ENCODE data around the gene SAMD4A. TPM values are rescaled to one million over a fixed set of nuclear protein-coding genes. Genes with fewer than 3 reads are reported as not detected.

Gene SAMD4A
- total RNA-seq, 1 experiment from 2014 or later: 9.6 TPM

- H2BK12ac ChIP-seq (ENCODE audit: insufficient read length, low read depth, low read length): no peak overlapping the region
- Mint-ChIP-seq H3K4me1 (peaks cover 0 to 8% of the 10 kb centered on the region in 2 experiments; a peak in 1 of 4 replicates), H3K4me3 (no peak overlapping the region), H3K36me3 (ENCODE audit: insufficient read depth in 1 of 3, low read depth in 3 of 3) (no peaks in the 10 kb centered on the region), H3K9me3 (no peaks in the 10 kb centered on the region), H3K27ac (no peak overlapping the region), H3K27me3 (ENCODE audit: low read depth) (no peaks in the 10 kb centered on the region)
- H2BK120ac ChIP-seq (ENCODE audit: low read depth, low read length, poor library complexity, severe bottlenecking): no peak overlapping the region
- no peak overlapping the region for H2BK20ac ChIP-seq (ENCODE audit: low read depth, low read length, poor library complexity, severe bottlenecking)
- no peak for TF ChIP-seq CTCF (conservative IDR thresholded peaks at IDR 0.05)
- no peak overlapping the region for H4K91ac ChIP-seq (ENCODE audit: insufficient read length, low read depth, low read length)
- no peaks in the 10 kb centered on the region for H3K23me2 ChIP-seq (ENCODE audit: insufficient read length, low read depth, low read length, poor library complexity, severe bottlenecking)
- no peaks in the 10 kb centered on the region for H3K4me1 ChIP-seq (ENCODE audit: insufficient read depth, low read length)
- H3K27me3 ChIP-seq (ENCODE audit: insufficient read depth, low read length): no peaks in the 10 kb centered on the region
- H3K14ac ChIP-seq (ENCODE audit: insufficient read depth, low read length): no peak overlapping the region
- H3K56ac ChIP-seq (ENCODE audit: insufficient read length, low read depth, low read length): no peak overlapping the region
- H3K9ac ChIP-seq (ENCODE audit: extremely low read depth, insufficient read length, low read length): no peak overlapping the region
- H2BK15ac ChIP-seq (ENCODE audit: low read depth, low read length): no peak overlapping the region
- H2BK5ac ChIP-seq (ENCODE audit: insufficient read length, low read length): no peak overlapping the region
- WGBS (ENCODE audit: extremely low coverage, insufficient read length, low lambda C conversion rate): no CpG with 5 or more reads among the region's 1 CpG
- no peaks in the 10 kb centered on the region; the same call in 1 of the 2 replicates for H3K79me2 ChIP-seq (ENCODE audit: insufficient read depth, low read length)
- H4K8ac ChIP-seq (replicated peaks; ENCODE audit: insufficient read length, low read depth, low read length): no peak overlapping the region
- no peak overlapping the region for H3K27ac ChIP-seq (ENCODE audit: insufficient read length, low read depth, low read length)
- H2AFZ ChIP-seq (ENCODE audit: low read length): no peak overlapping the region
- no peaks in the 10 kb centered on the region for H4K20me1 ChIP-seq (ENCODE audit: control insufficient read depth, insufficient read depth, insufficient read length)
- DNase-seq: no peak
- H3K4me2 ChIP-seq (ENCODE audit: insufficient read depth, insufficient read length, low read length): no peak overlapping the region
- H3K9me3 ChIP-seq (ENCODE audit: control insufficient read depth, low read depth, low read length): no peaks in the 10 kb centered on the region
- no peak overlapping the region for H3K23ac ChIP-seq (ENCODE audit: insufficient read length, low read depth, low read length)
- H3K4ac ChIP-seq (ENCODE audit: low read depth, low read length): no peak overlapping the region
- no peaks in the 10 kb centered on the region for H3K79me1 ChIP-seq (ENCODE audit: insufficient read depth, low read depth, low read length, poor library complexity, severe bottlenecking)
- no peak overlapping the region for H3K18ac ChIP-seq (ENCODE audit: insufficient read length, low read depth, low read length)
- no peak overlapping the region for H4K5ac ChIP-seq (ENCODE audit: insufficient read length, low read depth, low read length)
- H3T11ph ChIP-seq (ENCODE audit: low read length): no peak overlapping the region
- no peak overlapping the region for H2AK5ac ChIP-seq (ENCODE audit: insufficient read length, low read length)
These were observed 27.6 kb downstream of the SAMD4A start for GRCh38 chr14:54594537-54594936.
